Hindlimb muscle (tissue), 1 donor: ENCODE data around the gene RPS6KB1. TPM values are rescaled to one million over a fixed set of nuclear protein-coding genes. Genes with fewer than 3 reads are reported as not detected.
"Not testable (repeated sequence)": the region's sequence is repeated elsewhere in the genome, so short reads cannot be mapped to it uniquely, and the experiment has no call there.

ENCODE experiments used
- DNase-seq: peaks from one replicate; pipeline ENCODE4 v3.0.0-alpha.2; 2013
- polyA plus RNA-seq: library from polyadenylated mRNA; unstranded; fragments of 120-200 nt; gene quantifications from one replicate; pipeline ENCODE4 v1.2.1, GENCODE V29; 2013; ENCODE audit not compliant: insufficient read length

The RPS6KB1 gene
- polyA plus RNA-seq, 1 donor = 39.0 TPM

- DNase-seq = no peak
Measured at GRCh38 chr17:59872351-59872750, 20.6 kb upstream of the RPS6KB1 start.

GRCh38 chr17:59873414-59873813 is 19.5 kb upstream of the RPS6KB1 start:
- not testable (repeated sequence) for DNase-seq

- DNase-seq = no peak
Measured at GRCh38 chr17:59874376-59874775, 18.5 kb upstream of the RPS6KB1 start.

GRCh38 chr17:59876107-59876506 is 16.8 kb upstream of the RPS6KB1 start:
- DNase-seq = no peak

- DNase-seq = no peak
Measured at GRCh38 chr17:59877965-59878364, 15.0 kb upstream of the RPS6KB1 start.

- DNase-seq = no peak
Measured at GRCh38 chr17:59878624-59879023, 14.3 kb upstream of the RPS6KB1 start.

GRCh38 chr17:59884861-59885260 is 8.1 kb upstream of the RPS6KB1 start:
- DNase-seq = no peak

GRCh38 chr17:59888145-59888750 is 4.7 kb upstream of the RPS6KB1 start:
- DNase-seq = no peak

- no peak for DNase-seq
Measured at GRCh38 chr17:59890720-59891119, 2.2 kb upstream of the RPS6KB1 start.

GRCh38 chr17:59892251-59892923 is 534 bp upstream of the RPS6KB1 start:
- DNase-seq = no peak

GRCh38 chr17:59893676-59894100 is 767 bp downstream of the RPS6KB1 start:
- peak; percentile 31 for DNase-seq

GRCh38 chr17:59897090-59897489 is 4.2 kb downstream of the RPS6KB1 start:
- DNase-seq = no peak

- no peak for DNase-seq
Measured at GRCh38 chr17:59899099-59899498, 6.2 kb downstream of the RPS6KB1 start.

- no peak for DNase-seq
Measured at GRCh38 chr17:59901604-59902003, 8.7 kb downstream of the RPS6KB1 start.

GRCh38 chr17:59903455-59903854 is 10.5 kb downstream of the RPS6KB1 start:
- no peak for DNase-seq

GRCh38 chr17:59907467-59907866 is 14.5 kb downstream of the RPS6KB1 start:
- DNase-seq = no peak

GRCh38 chr17:59914274-59914854 is 21.4 kb downstream of the RPS6KB1 start:
- peak; percentile 19 for DNase-seq

GRCh38 chr17:59916446-59916845 is 23.5 kb downstream of the RPS6KB1 start:
- no peak for DNase-seq

- DNase-seq = not testable (repeated sequence)
Measured at GRCh38 chr17:59920637-59921036, 27.7 kb downstream of the RPS6KB1 start.

- not testable (repeated sequence) for DNase-seq
Measured at GRCh38 chr17:59930121-59930520, 37.2 kb downstream of the RPS6KB1 start.

- DNase-seq = not testable (repeated sequence)
Measured at GRCh38 chr17:59930768-59931167, 37.8 kb downstream of the RPS6KB1 start.

- DNase-seq = not testable (repeated sequence)
Measured at GRCh38 chr17:59933317-59933716, 40.4 kb downstream of the RPS6KB1 start.

GRCh38 chr17:59940697-59941096 is 47.8 kb downstream of the RPS6KB1 start:
- not testable (repeated sequence) for DNase-seq

- DNase-seq = no peak
Measured at GRCh38 chr17:59941131-59941530, 48.2 kb downstream of the RPS6KB1 start.
